Osteocyte (in vitro differentiated cells): ENCODE measurements around the gene PSORS1C1. TPM values are rescaled to one million over a fixed set of nuclear protein-coding genes. Genes with fewer than 3 reads are reported as not detected.
A peak's percentile ranks its signal among the peaks of the same experiment; 100 is the strongest.
"Not testable (repeated sequence)": the region's sequence is repeated elsewhere in the genome, so short reads cannot be mapped to it uniquely, and the experiment has no call there.

Experiments used
- DNase-seq: peaks from one replicate; pipeline ENCODE4 v3.0.0; 2021; ENCODE audit warnings: mixed read lengths; ENCODE audit not compliant: unreplicated experiment; ENCODE audit errors: extremely low spot score
- H3K27ac Mint-ChIP-seq: one replicate; pipeline ENCODE4 v1.8.0; 2021; ENCODE audit warnings: mild to moderate bottlenecking, mixed read lengths; ENCODE audit not compliant: unreplicated experiment
- H3K27me3 Mint-ChIP-seq: one replicate; pipeline ENCODE4 v1.8.0; 2021; ENCODE audit warnings: mixed read lengths; ENCODE audit not compliant: unreplicated experiment
- H3K36me3 Mint-ChIP-seq: one replicate; pipeline ENCODE4 v1.8.0; 2021; ENCODE audit warnings: mixed read lengths; ENCODE audit not compliant: unreplicated experiment
- H3K4me1 Mint-ChIP-seq: one replicate; pipeline ENCODE4 v1.8.0; 2021; ENCODE audit warnings: mixed read lengths; ENCODE audit not compliant: unreplicated experiment
- H3K4me3 Mint-ChIP-seq: one replicate; pipeline ENCODE4 v1.8.0; 2021; ENCODE audit warnings: mild to moderate bottlenecking, moderate library complexity, mixed read lengths; ENCODE audit not compliant: unreplicated experiment
- H3K9me3 Mint-ChIP-seq: one replicate; pipeline ENCODE4 v1.8.0; 2021; ENCODE audit warnings: mixed read lengths; ENCODE audit not compliant: unreplicated experiment
- long read RNA-seq: library from polyadenylated mRNA; unstranded; transcript quantifications from one replicate; pipeline ENCODE4 v2.0.0, GENCODE V29; 2021
- total RNA-seq: library from RNA; stranded (reverse); gene quantifications from 2 replicates; pipeline ENCODE4 v1.2.1, GENCODE V29; 2021
- TF ChIP-seq, protein P1 (sequence below): fragments of 200-600 bp; sonication (generic); IDR thresholded peaks from 2 replicates; pipeline ENCODE4 v1.5.0; 2021; ENCODE audit warnings: antibody characterized with exemption, mild to moderate bottlenecking, moderate library complexity

PSORS1C1 gene, protein sequence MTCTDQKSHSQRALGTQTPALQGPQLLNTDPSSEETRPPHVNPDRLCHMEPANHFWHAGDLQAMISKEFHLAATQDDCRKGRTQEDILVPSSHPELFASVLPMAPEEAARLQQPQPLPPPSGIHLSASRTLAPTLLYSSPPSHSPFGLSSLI
- 3.2 and 6.2 TPM in 2 replicates for total RNA-seq
- long read RNA-seq, partial matches to known transcripts, result 0 of 2 reads
- long read RNA-seq, other reads (novel, unspliced or antisense), result 1 of 2 reads

DNA sequence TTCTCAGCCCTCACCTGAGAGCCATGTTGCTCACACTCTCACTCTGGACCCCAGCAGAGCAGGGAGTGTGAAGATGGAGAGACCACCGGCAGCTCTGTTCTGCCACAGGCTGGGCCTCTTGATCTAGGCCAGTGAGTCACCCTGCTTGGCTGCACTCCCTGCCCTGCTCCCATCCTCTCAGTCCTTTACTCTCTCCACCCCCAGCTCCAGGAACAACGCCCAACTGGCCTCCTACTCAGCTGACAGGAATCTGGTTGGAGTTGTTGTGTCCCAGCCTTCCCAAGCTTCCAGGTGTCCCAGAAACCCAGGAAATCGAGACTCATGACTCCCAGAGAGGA, at the start of gene PSORS1C1:
TSS of gene PSORS1C1 (plus strand) at position 260 of the 338 bp plus-strand sequence. CDS start 14,833 bp downstream, outside the sequence.
- TF ChIP-seq, protein P1, sequence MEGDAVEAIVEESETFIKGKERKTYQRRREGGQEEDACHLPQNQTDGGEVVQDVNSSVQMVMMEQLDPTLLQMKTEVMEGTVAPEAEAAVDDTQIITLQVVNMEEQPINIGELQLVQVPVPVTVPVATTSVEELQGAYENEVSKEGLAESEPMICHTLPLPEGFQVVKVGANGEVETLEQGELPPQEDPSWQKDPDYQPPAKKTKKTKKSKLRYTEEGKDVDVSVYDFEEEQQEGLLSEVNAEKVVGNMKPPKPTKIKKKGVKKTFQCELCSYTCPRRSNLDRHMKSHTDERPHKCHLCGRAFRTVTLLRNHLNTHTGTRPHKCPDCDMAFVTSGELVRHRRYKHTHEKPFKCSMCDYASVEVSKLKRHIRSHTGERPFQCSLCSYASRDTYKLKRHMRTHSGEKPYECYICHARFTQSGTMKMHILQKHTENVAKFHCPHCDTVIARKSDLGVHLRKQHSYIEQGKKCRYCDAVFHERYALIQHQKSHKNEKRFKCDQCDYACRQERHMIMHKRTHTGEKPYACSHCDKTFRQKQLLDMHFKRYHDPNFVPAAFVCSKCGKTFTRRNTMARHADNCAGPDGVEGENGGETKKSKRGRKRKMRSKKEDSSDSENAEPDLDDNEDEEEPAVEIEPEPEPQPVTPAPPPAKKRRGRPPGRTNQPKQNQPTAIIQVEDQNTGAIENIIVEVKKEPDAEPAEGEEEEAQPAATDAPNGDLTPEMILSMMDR, result no peak
- Mint-ChIP-seq H3K27me3 (peaks cover 12% of the 10 kb centered on the region), H3K4me3 (peak within 1 kb of the TSS; percentile 52), H3K27ac (peak within 1 kb of the TSS; percentile 95), H3K9me3 (no peaks in the 10 kb centered on the region), H3K36me3 (no peaks in the 10 kb centered on the region), H3K4me1 (peaks cover 34% of the 10 kb centered on the region)
- no peak for DNase-seq

DNA sequence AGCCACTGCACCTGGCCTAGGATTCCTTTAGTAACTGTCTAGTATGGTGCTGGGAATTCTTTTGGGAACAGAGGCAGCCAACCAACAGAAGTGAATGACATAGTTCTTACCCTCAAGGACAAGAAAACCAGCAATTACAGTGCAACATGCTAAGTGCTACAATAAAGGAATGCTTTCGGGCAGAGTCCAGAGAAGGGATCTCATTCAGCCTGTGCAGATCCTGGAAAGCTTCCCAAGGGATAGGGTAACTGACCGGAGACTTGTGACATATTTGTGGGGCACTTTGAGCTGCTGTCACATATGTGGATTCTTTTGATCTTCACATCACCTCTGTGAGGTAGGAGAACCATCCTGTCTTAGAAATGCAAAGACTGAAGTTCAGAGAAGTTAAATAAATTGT, 49.0 kb upstream of the PSORS1C1 start:
- Mint-ChIP-seq H3K4me3 (no peak overlapping the region), H3K36me3 (no peaks in the 10 kb centered on the region), H3K27ac (no peak overlapping the region), H3K4me1 (peaks cover 7% of the 10 kb centered on the region), H3K27me3 (peaks cover 5% of the 10 kb centered on the region), H3K9me3 (no peaks in the 10 kb centered on the region)
- TF ChIP-seq, protein P1, result no peak
- DNase-seq, result no peak

DNA sequence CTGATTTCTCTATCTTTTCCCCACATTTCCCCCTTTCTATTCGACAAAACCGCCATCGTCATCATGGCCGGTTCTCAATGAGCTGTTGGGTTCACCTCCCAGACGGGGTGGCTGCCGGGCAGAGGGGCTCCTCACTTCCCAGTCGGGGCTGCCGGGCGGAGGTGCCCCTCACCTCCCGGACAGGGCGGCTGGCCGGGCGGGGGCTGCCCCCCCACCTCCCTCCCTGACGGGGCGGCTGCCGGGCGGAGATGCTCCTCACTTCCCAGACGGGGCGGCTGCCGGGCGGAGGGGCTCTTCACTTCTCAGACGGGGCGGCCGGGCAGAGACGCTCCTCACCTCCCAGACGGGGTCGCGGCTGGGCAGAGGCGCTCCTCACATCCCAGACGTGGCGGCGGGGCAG, 47.6 kb upstream of the PSORS1C1 start:
- not testable (repeated sequence) for H3K27ac Mint-ChIP-seq, H3K27me3 Mint-ChIP-seq, H3K4me3 Mint-ChIP-seq, DNase-seq, H3K9me3 Mint-ChIP-seq, H3K36me3 Mint-ChIP-seq, H3K4me1 Mint-ChIP-seq

DNA sequence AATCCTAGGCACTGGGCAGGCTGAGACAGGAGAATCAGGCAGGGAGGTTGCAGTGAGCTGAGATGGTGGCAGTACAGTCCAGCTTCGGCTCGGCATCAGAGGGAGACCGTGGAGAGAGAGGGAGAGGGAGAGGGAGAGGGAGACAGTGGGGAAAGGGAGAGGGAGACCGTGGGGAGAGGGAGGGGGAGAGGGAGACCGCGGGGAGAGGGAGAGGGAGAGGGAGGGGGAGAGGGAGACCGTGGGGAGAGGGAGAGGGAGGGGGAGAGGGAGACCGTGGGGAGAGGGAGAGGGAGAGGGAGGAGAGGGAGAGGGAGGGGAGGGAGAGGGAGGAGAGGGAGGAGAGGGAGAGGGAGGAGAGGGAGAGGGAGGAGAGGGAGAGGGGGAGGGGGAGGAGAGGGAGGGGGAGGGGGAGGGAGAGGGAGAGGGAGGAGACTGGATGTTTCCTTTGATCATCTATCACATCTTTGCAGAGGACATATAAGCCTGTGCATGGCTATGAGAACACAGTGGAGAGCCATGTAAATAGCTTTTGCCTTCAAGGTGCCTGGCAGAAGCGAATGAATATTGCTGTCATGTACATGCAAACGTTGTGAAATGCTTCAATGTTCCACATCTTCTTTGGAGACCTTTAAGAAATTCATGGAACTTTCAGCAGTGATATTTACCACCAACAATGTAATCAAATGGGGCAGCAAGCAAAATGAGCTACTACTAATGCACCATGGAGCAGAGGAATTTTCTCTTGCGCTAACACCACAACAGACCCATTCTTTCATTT, 46.5 kb upstream of the PSORS1C1 start:
- not testable (repeated sequence) for H3K9me3 Mint-ChIP-seq, H3K4me3 Mint-ChIP-seq, H3K36me3 Mint-ChIP-seq, DNase-seq, H3K27ac Mint-ChIP-seq, H3K27me3 Mint-ChIP-seq
- peaks cover 17% of the 10 kb centered on the region for H3K4me1 Mint-ChIP-seq

DNA sequence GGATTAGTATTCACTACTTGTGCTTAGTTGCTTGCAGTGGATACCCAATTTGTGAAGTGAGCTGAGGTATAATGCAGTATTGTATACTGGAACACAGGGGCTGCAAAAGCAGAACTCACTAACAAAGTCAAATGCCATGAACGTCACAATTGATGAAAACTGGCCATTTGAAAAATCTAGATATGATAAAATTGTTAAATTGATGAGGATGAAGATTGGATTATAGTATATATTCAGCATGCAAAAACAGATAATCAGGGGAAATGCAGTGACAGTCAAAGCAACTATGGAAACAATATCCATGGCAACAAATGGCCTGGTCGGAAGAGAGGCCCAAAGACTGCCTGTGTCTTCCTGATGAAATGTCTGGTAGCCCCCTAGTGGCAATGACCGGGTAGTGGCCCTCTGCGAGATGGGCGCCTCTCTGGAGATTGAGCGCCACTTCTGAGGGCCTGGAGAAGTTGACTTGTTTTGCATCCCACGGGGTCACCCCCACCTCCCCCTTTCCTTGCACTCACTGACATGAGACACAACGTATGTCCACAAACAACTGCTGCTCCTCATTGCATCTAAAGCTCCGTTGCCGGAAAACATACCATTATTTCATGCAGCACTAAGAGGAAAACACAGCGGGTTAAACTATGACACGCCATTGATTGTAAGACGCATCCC, 45.8 kb upstream of the PSORS1C1 start:
- peaks cover 23% of the 10 kb centered on the region for H3K4me1 Mint-ChIP-seq
- no peaks in the 10 kb centered on the region for H3K36me3 Mint-ChIP-seq
- no peaks in the 10 kb centered on the region for H3K27me3 Mint-ChIP-seq
- no peak overlapping the region for H3K4me3 Mint-ChIP-seq
- TF ChIP-seq, protein P1, result peak; percentile 88
- H3K27ac Mint-ChIP-seq, result no peak overlapping the region
- peak; percentile 92 for DNase-seq
- no peaks in the 10 kb centered on the region for H3K9me3 Mint-ChIP-seq

DNA sequence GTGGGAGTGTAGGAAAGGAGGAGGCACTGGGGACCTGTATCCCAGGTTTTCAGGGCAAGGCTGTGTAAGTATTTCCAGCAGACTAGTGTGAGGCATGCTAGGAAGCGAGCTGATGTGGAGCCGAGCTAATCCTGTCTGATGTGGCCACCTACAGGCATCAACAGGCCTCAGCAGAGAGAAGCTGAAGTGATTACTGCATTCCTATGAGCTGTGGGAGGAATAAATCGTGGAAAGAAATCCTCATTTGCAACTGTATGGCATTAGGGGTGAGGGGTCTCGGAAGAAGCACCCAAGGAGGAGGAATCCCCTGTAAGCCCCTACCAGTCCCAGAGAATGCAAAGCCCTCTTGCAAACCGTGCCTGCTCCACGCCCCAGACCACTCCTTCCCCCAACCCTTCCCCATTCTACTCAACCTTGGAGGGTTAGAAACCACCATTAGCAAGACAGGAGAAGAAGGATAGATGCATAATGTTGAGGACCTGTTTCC, 43.8 kb upstream of the PSORS1C1 start:
- no peak overlapping the region for H3K4me3 Mint-ChIP-seq
- H3K9me3 Mint-ChIP-seq, result no peaks in the 10 kb centered on the region
- no peak for DNase-seq
- no peaks in the 10 kb centered on the region for H3K27me3 Mint-ChIP-seq
- no peak overlapping the region for H3K27ac Mint-ChIP-seq
- H3K36me3 Mint-ChIP-seq, result no peaks in the 10 kb centered on the region
- peaks cover 36% of the 10 kb centered on the region for H3K4me1 Mint-ChIP-seq
- TF ChIP-seq, protein P1, result peak; percentile 76
